Measurements from ENCODE around the gene CCAR1. TPM values are rescaled to one million over a fixed set of nuclear protein-coding genes. Genes with fewer than 3 reads are reported as not detected.
"Not testable (repeated sequence)": the region's sequence is repeated elsewhere in the genome, so short reads cannot be mapped to it uniquely, and the experiment has no call there.

The CCAR1 gene
- 30.9 and 40.4 TPM in 2 replicates for total RNA-seq

- DNase-seq (ENCODE audit: low read depth, low spot score) = peak; percentile 98
These were observed at the start of gene CCAR1 for GRCh38 chr10:68720793-68721672. CCAR1 (plus strand) TSS chr10:68721239; CDS start chr10:68722505, 1,266 bp downstream.

- no peak for DNase-seq (ENCODE audit: low read depth, low spot score)
These were observed 36.6 kb upstream of the CCAR1 start for GRCh38 chr10:68684413-68684812.

- no peak for DNase-seq (ENCODE audit: low read depth, low spot score)
These were observed 25.0 kb upstream of the CCAR1 start for GRCh38 chr10:68696018-68696417.

- no peak for DNase-seq (ENCODE audit: low read depth, low spot score)
These were observed 23.9 kb upstream of the CCAR1 start for GRCh38 chr10:68697106-68697505.

- no peak for DNase-seq (ENCODE audit: low read depth, low spot score)
These were observed 20.8 kb upstream of the CCAR1 start for GRCh38 chr10:68700197-68700596.

GRCh38 chr10:68705548-68705947 is 15.5 kb upstream of the CCAR1 start:
- DNase-seq (ENCODE audit: low read depth, low spot score) = no peak

GRCh38 chr10:68708987-68709386 is 12.1 kb upstream of the CCAR1 start:
- DNase-seq (ENCODE audit: low read depth, low spot score) = not testable (repeated sequence)

- DNase-seq (ENCODE audit: low read depth, low spot score) = not testable (repeated sequence)
These were observed 8.0 kb upstream of the CCAR1 start for GRCh38 chr10:68713065-68713464.

- DNase-seq (ENCODE audit: low read depth, low spot score) = no peak
These were observed 3.6 kb upstream of the CCAR1 start for GRCh38 chr10:68717435-68717834.

GRCh38 chr10:68721673-68722335 is 765 bp downstream of the CCAR1 start:
- DNase-seq (ENCODE audit: low read depth, low spot score) = no peak

GRCh38 chr10:68725016-68725415 is 4.0 kb downstream of the CCAR1 start:
- DNase-seq (ENCODE audit: low read depth, low spot score) = no peak

- DNase-seq (ENCODE audit: low read depth, low spot score) = no peak
These were observed 6.1 kb downstream of the CCAR1 start for GRCh38 chr10:68727146-68727545.

- DNase-seq (ENCODE audit: low read depth, low spot score) = no peak
These were observed 11.6 kb downstream of the CCAR1 start for GRCh38 chr10:68732651-68733050.

- no peak for DNase-seq (ENCODE audit: low read depth, low spot score)
These were observed 13.3 kb downstream of the CCAR1 start for GRCh38 chr10:68734349-68734748.

GRCh38 chr10:68735119-68735518 is 14.1 kb downstream of the CCAR1 start:
- DNase-seq (ENCODE audit: low read depth, low spot score) = no peak

GRCh38 chr10:68735739-68736138 is 14.7 kb downstream of the CCAR1 start:
- DNase-seq (ENCODE audit: low read depth, low spot score) = not testable (repeated sequence)

GRCh38 chr10:68740676-68741075 is 19.6 kb downstream of the CCAR1 start:
- DNase-seq (ENCODE audit: low read depth, low spot score) = not testable (repeated sequence)

- no peak for DNase-seq (ENCODE audit: low read depth, low spot score)
These were observed 21.4 kb downstream of the CCAR1 start for GRCh38 chr10:68742397-68742796.

- DNase-seq (ENCODE audit: low read depth, low spot score) = no peak
These were observed 31.8 kb downstream of the CCAR1 start for GRCh38 chr10:68752711-68753350.

GRCh38 chr10:68756246-68756645 is 35.2 kb downstream of the CCAR1 start:
- DNase-seq (ENCODE audit: low read depth, low spot score) = no peak

- DNase-seq (ENCODE audit: low read depth, low spot score) = no peak
These were observed 35.7 kb downstream of the CCAR1 start for GRCh38 chr10:68756766-68757165.

- no peak for DNase-seq (ENCODE audit: low read depth, low spot score)
These were observed 38.3 kb downstream of the CCAR1 start for GRCh38 chr10:68759223-68759863.
